AG20443 (cell line): ENCODE data around the gene ADAMTS9.

ENCODE experiments used
- DNase-seq: peaks from one replicate; pipeline ENCODE4 v3.0.0; 2012; ENCODE audit warnings: low spot score, mixed read lengths

ADAMTS9 gene

DNA sequence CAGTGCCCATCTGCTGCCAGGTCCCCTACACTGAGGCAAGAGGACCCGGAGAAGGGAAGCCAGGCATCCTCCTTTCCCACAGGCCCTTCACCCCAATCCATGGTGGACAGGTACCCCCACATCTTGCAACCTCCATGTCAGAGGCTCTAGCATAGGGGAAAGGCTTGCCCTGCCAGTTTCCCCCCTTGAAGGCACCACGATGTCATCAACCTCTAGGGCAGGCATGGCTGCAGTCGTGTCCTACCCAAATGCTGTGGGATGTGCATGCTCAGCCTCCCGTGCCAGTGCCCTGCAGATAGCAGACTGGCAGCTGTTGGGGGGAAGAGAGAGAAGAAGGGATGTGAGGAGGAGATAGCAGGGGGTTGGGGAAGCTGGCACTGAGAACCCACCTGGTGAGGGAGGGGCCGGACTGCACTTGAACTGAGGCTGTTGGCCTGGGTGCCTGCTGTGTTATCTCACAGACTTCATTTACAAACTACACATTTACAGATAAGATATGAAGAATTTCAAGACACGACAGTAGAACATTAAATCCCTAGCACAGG lies 197.5 kb downstream of the ADAMTS9 start:
- no peak for DNase-seq

DNA sequence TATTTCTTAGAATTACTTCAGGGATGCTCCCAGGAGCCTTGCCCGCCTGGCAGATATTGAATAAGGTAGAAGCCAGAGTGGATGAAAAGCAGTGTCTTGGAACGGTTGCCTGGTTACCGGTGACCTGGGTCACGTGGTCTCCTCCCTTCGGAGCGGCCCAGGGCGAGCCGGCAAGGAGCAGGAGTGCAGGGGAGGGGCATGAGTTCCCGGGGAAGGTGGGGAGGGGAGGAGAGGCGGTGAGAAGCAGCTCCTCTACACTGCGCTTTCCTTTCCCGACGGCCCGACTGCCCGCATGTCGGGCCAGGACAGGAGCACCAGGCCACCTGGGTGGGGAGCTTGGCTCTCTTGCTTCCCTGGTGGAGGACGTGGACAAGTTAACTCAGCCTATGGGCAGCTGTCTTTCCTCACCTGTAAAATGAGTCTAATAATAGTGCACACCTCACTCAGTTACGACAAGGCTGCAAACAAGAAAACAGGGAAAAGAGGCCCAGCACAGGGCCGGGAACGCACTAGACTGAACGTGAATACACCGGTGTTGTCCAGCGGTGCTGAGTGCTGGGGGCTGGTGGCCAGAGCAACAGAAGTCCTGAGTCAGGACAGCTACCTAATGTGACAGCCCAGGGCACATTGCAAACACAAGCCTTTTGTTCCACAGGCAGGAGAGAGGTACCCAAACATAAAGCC lies 198.3 kb downstream of the ADAMTS9 start:
- no peak for DNase-seq

DNA sequence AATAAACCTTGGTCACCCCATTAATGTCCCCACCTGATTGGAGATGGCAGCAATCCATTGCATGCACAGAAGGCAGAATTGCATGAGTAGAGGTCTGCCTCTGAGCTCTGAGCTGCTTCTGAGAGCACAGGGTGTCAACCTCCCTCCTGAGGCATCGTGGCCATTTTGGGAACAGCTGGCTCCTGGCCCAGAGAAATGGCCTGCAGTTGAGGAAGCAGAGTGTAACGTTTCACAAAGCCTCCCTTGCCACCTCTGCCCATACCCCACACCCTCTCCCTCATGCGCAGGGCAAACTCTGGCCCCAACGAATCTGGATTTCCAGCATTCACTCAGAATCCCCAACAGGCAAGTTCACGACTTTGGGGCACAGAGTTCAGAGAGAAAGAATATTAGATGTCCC lies 198.9 kb downstream of the ADAMTS9 start:
- DNase-seq = no peak

DNA sequence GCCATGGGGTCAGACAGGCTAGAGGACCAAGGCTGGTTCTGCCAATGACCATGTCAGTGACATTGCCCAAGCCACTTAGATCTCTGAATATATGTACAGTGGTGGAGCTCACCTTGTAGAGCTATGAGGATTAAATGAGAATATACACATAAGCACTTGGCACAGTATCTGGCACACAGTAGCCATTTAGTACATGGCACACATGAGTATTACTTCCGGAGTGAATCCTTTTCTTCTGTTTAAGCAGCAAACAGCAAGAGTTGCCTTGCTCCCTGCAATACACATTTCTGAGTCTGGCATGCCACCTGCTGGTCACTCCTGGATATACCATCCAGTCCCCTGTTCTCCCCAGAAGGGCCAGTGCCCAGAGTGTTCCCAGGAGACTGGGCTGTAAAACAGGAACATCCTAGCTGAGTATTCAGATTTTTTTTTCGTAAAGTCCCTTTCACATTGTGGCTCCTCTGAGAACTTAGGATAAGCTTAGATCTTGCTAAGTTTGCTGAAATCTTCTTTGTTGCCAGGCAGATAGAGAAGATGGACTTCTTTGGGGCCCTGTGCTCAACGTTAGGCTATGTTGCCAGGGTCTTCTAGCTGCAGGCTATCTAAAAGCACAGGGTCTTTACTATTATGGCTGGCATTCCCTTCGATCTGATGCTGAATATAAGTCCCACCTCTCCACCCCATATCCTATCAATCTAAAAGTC lies 203.4 kb downstream of the ADAMTS9 start:
- peak; percentile 86 for DNase-seq

DNA sequence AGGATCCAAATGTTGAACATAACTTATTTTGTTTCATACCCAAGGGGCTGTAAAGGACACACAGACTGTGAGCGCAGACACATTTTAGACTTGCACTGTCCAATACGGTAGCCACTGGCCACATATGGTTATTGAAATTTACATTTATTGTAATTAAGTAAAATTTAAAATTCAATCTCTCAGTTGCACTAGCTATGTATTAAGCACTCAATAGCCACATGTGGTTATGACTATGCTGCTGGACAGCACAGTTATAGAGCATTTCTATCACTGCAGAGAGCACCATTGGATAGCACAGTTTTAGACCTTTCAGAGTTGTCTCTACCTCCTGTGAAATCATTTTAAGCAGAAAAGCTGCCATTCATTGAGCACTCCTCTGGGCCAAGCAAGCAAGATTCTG lies 204.3 kb downstream of the ADAMTS9 start:
- no peak for DNase-seq

DNA sequence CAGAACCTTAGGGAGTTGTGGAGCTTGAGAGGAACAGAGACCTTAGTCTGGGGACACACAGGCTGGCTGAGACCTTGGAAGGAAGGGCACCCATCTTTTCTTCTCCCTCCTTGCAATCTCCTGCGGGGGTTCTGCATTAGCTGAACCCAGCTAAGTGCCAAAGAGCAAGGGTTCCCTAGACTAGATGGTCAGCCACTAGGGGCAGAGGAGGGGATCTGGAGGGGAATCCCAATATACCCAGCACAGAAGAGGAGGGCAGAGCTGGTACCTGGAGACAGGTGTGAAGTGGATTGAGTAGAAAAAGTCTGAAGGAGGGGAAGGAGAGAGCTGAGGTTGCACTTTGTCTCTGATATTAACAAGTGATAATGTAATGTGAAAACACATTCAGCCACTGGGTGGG lies 212.8 kb downstream of the ADAMTS9 start:
- no peak for DNase-seq

DNA sequence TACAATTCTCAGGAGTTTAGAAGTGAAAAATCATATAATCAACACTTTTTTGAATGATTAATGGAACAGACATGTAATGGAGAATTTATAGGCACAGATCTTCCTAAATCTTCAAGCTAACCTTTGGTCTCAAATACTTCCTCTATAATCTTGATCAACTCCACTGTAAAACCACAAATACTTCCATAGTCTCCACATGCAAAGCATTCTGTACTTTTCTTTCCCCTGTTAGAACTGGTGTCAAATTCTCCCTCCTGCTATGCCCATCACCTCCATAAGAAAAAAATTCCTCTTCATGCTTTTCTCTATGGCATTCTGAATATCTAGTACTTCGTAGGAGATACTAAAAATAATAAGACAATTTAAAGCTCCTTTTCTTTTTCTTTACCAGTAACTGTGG lies 214.3 kb downstream of the ADAMTS9 start:
- DNase-seq = no peak

DNA sequence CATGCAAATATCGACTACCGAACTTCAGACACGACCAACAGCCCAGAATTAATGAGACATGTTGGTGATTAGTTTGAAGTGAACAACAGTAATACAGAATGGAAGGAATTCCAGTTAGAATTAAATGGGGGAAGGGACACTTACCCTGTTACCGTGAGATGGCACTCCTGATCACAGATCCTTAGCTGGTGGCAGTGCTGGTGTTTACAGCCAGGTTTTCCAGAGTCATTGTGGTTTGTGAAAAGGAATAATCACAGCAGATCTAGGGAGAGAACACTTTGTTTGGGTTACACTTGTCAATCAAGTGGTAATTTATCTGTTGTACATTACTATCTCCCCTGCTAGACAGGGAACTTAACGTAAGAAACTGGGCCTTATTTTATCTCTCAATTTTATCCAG lies 217.4 kb downstream of the ADAMTS9 start:
- no peak for DNase-seq

DNA sequence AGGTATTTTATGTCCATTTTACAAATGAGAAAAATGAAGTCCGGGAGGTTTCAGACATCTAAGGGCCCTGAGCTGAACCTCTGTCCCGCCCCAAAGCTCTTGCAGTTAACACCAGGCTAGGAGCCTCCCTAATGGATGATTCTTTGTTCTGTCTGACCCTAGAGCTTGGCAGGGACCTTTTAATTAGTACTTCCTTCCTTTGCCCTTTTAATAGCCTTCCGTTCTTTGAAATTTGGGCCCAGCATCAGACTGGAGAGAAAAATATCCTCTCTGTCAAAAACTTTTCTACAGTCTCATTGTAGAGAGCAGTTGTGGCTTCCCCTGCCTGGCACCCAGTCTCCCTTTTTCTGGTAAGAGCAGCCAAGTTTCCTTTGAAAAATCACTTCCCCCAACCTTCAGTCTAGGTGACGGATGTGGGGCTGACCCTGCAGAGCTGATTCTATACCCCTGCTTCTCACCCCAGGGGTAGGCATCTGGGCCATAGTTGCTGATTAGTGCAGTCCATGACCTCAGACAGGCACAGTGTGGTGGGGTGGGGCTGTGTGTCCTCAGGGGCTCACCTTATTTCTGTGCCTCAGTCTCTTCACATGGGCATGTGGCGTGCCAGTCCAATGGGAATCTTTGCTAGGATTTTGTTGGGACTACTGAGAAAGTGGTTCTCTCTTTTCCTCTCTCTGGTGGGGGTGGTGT lies 220.4 kb downstream of the ADAMTS9 start:
- no peak for DNase-seq
